PFSK-1 (cell line): ENCODE data around the gene CITED2.

ENCODE experiments used
- FOXP2 ChIP-seq: optimal IDR thresholded peaks from 2 replicates; pipeline ENCODE3; 2011; ENCODE audit warnings: borderline replicate concordance, control low read depth, inconsistent platforms; ENCODE audit not compliant: insufficient read depth; ENCODE audit errors: extremely low read length, extremely low read depth
- POLR2AphosphoS5 ChIP-seq: IDR thresholded peaks from 2 replicates; pipeline ENCODE4 v1.6.1; 2012; ENCODE audit warnings: low read depth, mild to moderate bottlenecking, control low read depth, low read length, moderate library complexity
- SIN3A ChIP-seq: IDR thresholded peaks from 2 replicates; pipeline ENCODE4 v1.6.1; 2012; ENCODE audit warnings: mild to moderate bottlenecking, low read length, moderate library complexity, borderline replicate concordance; ENCODE audit not compliant: insufficient read depth
- TAF1 ChIP-seq: IDR thresholded peaks from 2 replicates; pipeline ENCODE4 v1.6.1; 2012; ENCODE audit warnings: low read length, control low read depth, borderline replicate concordance; ENCODE audit not compliant: insufficient read depth
- TF ChIP-seq, protein P1 (sequence below), 2 experiments: IDR thresholded peaks; 2 replicates each; pipeline versions ENCODE4 v1.6.1 to v1.8.0; 2011 to 2012; ENCODE audit warnings: low read depth in 2 of 2, low read length in 2 of 2, control low read depth in 1 of 2, inconsistent platforms in 1 of 2, mild to moderate bottlenecking in 1 of 2, moderate library complexity in 1 of 2; ENCODE audit not compliant: insufficient read depth in 1 of 2

Gene CITED2

DNA sequence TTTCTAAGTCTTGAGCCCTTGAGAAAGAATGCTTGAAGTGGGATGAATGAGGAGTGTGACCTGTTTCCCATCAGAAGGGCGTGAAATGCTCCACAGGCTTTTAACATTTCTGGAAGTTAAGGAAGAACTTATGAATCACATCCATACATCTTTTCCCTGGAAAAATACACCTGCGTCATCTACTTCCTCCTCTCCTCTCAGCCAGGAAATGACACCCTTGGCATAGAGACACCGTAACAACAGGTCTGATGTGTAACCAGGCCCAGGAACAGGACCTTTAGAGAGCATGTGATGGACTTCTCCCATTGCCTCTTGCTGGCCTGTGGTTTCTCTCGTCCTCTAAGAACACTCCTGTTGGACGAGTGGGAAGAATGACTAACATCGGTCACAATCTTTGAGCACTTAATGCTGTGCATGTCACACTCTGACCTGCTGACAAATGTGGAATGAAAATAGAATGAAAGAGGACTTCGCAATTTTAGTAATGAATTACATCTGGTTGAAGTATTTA, 28.5 kb upstream of the CITED2 start:
- TF ChIP-seq TAF1, result no peak
- no peak for TF ChIP-seq POLR2AphosphoS5
- TF ChIP-seq SIN3A, result no peak
- TF ChIP-seq FOXP2, result no peak
- TF ChIP-seq, protein P1, sequence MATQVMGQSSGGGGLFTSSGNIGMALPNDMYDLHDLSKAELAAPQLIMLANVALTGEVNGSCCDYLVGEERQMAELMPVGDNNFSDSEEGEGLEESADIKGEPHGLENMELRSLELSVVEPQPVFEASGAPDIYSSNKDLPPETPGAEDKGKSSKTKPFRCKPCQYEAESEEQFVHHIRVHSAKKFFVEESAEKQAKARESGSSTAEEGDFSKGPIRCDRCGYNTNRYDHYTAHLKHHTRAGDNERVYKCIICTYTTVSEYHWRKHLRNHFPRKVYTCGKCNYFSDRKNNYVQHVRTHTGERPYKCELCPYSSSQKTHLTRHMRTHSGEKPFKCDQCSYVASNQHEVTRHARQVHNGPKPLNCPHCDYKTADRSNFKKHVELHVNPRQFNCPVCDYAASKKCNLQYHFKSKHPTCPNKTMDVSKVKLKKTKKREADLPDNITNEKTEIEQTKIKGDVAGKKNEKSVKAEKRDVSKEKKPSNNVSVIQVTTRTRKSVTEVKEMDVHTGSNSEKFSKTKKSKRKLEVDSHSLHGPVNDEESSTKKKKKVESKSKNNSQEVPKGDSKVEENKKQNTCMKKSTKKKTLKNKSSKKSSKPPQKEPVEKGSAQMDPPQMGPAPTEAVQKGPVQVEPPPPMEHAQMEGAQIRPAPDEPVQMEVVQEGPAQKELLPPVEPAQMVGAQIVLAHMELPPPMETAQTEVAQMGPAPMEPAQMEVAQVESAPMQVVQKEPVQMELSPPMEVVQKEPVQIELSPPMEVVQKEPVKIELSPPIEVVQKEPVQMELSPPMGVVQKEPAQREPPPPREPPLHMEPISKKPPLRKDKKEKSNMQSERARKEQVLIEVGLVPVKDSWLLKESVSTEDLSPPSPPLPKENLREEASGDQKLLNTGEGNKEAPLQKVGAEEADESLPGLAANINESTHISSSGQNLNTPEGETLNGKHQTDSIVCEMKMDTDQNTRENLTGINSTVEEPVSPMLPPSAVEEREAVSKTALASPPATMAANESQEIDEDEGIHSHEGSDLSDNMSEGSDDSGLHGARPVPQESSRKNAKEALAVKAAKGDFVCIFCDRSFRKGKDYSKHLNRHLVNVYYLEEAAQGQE (IDR thresholded peaks at IDR 0.05; ENCODE audit: insufficient read depth in 1 of 2, low read depth in 2 of 2, low read length in 2 of 2), result no peak

DNA sequence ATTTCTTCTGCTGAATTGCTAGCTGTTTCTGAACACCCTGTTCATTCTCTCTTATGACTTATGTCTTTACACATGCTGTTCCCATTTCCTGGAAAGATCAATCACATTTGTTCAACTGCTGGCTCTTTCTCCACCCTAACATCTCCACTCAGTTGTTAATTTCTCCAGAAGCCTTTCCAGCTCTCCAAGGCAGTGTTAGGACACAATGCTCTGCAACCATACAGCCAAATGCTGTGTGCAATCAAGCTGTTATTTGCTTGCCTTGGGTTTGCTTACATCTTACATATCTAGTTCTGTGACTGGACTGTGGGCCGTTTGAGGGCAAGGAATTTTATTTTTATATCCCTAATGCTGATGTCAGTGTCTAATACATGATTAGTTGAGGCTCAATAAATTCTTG, 24.2 kb upstream of the CITED2 start:
- no peak for TF ChIP-seq TAF1
- no peak for TF ChIP-seq POLR2AphosphoS5
- no peak for TF ChIP-seq FOXP2
- TF ChIP-seq SIN3A, result no peak
- TF ChIP-seq, protein P1 (IDR thresholded peaks at IDR 0.05; ENCODE audit: insufficient read depth in 1 of 2, low read depth in 2 of 2, low read length in 2 of 2), result no peak

DNA sequence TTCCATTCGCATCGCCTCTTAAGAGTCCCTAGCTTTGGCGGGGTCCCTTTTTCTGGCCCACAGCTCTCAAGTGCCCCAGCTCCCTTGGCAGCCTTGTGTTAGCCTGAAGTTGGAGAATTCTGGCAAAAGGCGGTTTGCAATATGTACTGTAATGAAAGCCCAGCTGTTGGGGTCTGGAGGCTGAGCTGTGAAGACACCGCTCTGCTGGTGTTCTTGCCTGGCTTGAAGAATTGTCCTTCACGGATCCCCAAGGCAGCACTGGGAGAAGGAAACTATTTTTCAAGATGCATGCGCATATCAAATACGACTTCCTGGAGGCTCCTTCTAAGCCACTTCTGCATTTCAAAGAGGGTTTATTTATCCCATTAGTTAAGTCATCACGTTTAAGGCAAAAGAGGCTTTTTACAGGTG, 21.4 kb upstream of the CITED2 start:
- TF ChIP-seq FOXP2 (no peak), SIN3A (no peak), POLR2AphosphoS5 (no peak), TAF1 (no peak)
- TF ChIP-seq, protein P1 (IDR thresholded peaks at IDR 0.05; ENCODE audit: insufficient read depth in 1 of 2, low read depth in 2 of 2, low read length in 2 of 2), result no peak

DNA sequence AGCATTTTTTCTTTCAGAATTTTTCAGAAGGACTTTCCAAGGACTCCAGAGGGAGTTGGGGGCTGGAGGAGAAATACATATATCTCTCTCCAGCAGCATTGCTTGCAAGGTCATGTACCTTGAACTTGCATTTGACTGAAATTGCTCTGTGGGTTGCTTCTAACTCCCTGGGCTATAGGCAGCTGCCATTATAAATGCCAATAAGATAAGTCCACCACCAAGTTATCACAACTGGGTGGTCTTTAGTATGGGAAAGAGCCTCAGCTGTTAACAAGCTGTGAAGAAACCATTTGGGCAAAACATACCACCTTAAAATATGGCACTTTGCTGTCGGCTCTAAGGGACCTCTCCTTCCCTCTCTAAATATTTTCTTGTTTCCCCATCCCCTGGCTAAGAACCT, 20.9 kb upstream of the CITED2 start:
- TF ChIP-seq POLR2AphosphoS5 (no peak), FOXP2 (no peak), TAF1 (no peak), SIN3A (no peak)
- TF ChIP-seq, protein P1 (IDR thresholded peaks at IDR 0.05; ENCODE audit: insufficient read depth in 1 of 2, low read depth in 2 of 2, low read length in 2 of 2), result no peak

DNA sequence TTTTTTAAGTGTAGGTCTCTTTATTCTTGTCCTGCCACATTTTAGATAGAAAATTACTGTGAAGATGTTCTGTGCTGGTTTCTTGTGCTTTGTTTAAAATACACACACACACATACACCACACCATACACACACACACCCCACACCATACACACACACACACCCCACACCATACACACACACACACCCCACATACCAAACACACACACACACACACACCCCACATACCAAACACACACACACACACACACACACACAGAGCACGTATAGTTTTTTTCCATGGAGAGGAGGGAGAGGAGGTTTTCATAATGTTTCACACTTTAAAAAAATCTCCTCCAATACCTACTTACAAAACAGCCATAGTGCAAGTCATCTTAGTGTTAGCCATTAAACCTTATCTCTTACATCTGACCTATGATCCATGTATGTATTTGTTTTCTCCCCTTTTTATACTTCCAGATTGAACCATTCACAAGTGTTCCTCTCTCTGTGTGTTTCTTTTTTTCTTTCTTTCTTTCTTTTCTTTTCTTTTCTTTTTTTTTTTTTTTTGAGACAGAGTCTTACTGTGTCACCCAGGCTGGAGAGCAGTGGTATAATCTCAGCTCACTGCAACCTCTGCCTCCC, 19.7 kb upstream of the CITED2 start:
- TF ChIP-seq, protein P1 (IDR thresholded peaks at IDR 0.05; ENCODE audit: insufficient read depth in 1 of 2, low read depth in 2 of 2, low read length in 2 of 2), result no peak
- TF ChIP-seq SIN3A (no peak), POLR2AphosphoS5 (no peak), FOXP2 (no peak), TAF1 (no peak)
